ENCODE data around the gene LRFN4. TPM values are rescaled to one million over a fixed set of nuclear protein-coding genes. Genes with fewer than 3 reads are reported as not detected.

Gene LRFN4
- total RNA-seq, 4 donors from 2014 or later, result 8.7 to 21.9 (median 13.1) TPM

DNA sequence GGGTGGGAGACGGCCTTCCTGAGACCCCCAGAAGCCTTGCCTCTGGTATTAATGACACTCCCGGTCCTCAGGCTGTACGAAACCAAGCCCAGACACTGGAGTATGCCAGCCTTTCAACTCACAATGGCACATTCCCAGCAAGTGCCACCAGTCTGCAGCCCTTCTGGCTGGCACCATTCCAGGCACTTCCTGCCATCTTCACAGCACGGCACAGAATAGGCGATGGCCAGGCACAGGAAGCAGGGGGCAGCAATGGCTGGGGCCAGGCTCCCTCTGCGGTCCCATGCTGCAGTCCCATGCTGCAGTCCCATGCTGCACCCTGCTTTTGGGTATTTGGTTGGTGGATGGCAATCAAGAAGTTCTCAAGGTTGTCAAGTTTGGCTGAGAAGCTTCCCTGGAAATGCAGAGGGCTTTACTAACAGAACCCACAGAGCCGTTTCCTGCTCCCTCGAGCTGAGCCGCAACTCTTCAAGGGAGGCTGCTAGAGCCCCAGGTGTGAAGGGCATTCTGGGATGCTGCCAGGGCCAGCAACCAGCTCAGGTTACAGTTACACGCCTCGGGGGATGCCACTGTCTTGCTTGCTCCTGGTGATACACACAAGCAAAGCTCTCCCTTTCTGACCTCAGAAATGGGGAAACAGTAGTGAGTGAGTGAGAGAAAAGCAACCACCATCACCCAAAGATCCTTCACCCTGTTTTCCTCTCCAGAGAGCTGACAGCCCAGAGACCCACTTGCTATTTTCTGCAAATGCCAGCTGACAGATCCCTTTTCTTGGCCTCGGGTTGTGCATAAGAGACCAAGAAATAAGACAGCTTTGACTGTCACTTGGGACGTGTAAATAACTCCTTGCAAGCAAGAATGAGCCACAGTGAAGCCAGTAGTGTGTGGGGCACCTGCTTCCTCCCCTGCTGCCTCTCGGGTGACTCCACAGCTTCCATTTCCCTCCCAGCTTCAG, 23.9 kb downstream of the LRFN4 start:
- Histone ChIP-seq H3K27me3 (no peaks in the 10 kb centered on the region), H3K4me1 (peaks cover 0 to 43% (median 33%) of the 10 kb centered on the region in 4 donors), H3K27ac (replicated peaks in 1 of 4) (no peak overlapping the region), H3K4me3 (no peak overlapping the region), H3K36me3 (no peaks in the 10 kb centered on the region), H3K9me3 (no peaks in the 10 kb centered on the region)
- intact Hi-C loops (cut with DNase I), result no loop called here
- WGBS, result 80% methylated on average over 8 of the region's 14 CpGs
- no peak for DNase-seq (ENCODE audit: extremely low spot score)
- TF ChIP-seq, protein P1, sequence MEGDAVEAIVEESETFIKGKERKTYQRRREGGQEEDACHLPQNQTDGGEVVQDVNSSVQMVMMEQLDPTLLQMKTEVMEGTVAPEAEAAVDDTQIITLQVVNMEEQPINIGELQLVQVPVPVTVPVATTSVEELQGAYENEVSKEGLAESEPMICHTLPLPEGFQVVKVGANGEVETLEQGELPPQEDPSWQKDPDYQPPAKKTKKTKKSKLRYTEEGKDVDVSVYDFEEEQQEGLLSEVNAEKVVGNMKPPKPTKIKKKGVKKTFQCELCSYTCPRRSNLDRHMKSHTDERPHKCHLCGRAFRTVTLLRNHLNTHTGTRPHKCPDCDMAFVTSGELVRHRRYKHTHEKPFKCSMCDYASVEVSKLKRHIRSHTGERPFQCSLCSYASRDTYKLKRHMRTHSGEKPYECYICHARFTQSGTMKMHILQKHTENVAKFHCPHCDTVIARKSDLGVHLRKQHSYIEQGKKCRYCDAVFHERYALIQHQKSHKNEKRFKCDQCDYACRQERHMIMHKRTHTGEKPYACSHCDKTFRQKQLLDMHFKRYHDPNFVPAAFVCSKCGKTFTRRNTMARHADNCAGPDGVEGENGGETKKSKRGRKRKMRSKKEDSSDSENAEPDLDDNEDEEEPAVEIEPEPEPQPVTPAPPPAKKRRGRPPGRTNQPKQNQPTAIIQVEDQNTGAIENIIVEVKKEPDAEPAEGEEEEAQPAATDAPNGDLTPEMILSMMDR (IDR thresholded peaks at IDR 0.05), result no peak
- TF ChIP-seq EP300 (IDR thresholded peaks at IDR 0.05) (no peak), POLR2A (IDR thresholded peaks at IDR 0.05; ENCODE audit: low read depth) (no peak), POLR2AphosphoS5 (IDR thresholded peaks at IDR 0.05) (no peak)

DNA sequence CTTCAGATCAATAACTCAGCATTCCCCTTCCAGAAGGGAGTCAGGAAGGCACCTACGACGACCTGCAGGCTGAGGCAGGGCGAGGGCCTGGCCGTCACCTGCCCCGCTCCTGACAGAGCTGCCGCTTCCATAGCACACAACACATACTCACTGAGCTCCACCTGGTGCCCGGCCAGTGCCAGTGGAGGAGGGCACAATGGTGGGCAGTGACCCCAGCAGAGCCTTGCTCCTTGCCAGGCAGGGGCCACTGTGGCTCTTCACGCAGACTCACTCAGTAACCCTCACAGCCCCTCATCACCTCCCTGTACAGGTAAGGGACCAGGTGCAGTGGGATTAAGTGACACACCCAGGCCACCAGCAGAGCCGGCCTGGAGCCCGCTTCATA, 24.6 kb downstream of the LRFN4 start:
- no peaks in the 10 kb centered on the region for H3K27me3 ChIP-seq
- DNase-seq (ENCODE audit: extremely low spot score), result no peak
- H3K4me1 ChIP-seq, result peaks cover 0 to 43% (median 33%) of the 10 kb centered on the region in 4 donors
- no peak overlapping the region for H3K27ac ChIP-seq (replicated peaks in 1 of 4)
- 100% methylated on average over 3 of the region's 10 CpGs for WGBS
- H3K36me3 ChIP-seq, result no peaks in the 10 kb centered on the region
- TF ChIP-seq EP300 (IDR thresholded peaks at IDR 0.05), result no peak
- TF ChIP-seq, protein P1 (IDR thresholded peaks at IDR 0.05), result no peak
- TF ChIP-seq POLR2AphosphoS5 (IDR thresholded peaks at IDR 0.05), result no peak
- TF ChIP-seq POLR2A (IDR thresholded peaks at IDR 0.05; ENCODE audit: low read depth), result no peak
- no peaks in the 10 kb centered on the region for H3K9me3 ChIP-seq
- intact Hi-C loops (cut with DNase I), result no loop called here
- H3K4me3 ChIP-seq, result no peak overlapping the region

DNA sequence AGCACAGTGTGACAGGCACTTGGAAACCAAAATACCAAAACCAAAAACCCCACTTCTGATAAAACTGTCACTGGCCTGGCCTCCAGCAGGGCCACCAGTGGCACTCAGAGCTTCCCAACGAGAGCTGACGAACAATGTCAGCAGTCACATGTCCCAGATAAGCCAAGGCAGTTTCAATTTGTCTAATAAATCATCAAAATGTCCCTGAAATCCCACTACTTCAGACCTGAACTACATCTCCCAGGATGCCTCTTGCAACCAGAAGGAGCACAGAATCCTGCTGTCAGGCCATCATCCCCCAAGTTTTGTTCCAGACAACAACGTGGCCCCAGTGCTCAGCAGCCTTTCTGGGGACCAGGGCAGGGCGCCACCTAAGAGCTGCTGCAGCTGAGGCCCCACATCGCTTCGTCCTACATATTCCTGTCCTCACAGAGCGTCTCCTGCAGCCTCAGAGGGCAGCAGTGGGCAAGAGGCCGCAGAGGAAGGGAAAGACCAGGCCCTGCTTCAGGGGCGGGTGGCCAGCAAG, 25.1 kb downstream of the LRFN4 start:
- H3K27ac ChIP-seq (replicated peaks in 1 of 4), result peak overlapping the region; percentile 33 to 69 (median 60)
- peaks cover 0 to 43% (median 33%) of the 10 kb centered on the region in 4 donors for H3K4me1 ChIP-seq
- H3K36me3 ChIP-seq, result no peaks in the 10 kb centered on the region
- TF ChIP-seq POLR2AphosphoS5 (IDR thresholded peaks at IDR 0.05) (no peak), EP300 (IDR thresholded peaks at IDR 0.05) (no peak)
- no peaks in the 10 kb centered on the region for H3K27me3 ChIP-seq
- H3K4me3 ChIP-seq, result peak overlapping the region in 2 of 4 donors; percentile 33 to 39
- 88% methylated on average over 3 of the region's 9 CpGs for WGBS
- no peaks in the 10 kb centered on the region for H3K9me3 ChIP-seq
- intact Hi-C loops (cut with DNase I), result loop anchor here (2.0 kb wide), 1 partner anchor 187 kb away; no protein-coding TSS in a partner anchor
- DNase-seq (ENCODE audit: extremely low spot score), result no peak

DNA sequence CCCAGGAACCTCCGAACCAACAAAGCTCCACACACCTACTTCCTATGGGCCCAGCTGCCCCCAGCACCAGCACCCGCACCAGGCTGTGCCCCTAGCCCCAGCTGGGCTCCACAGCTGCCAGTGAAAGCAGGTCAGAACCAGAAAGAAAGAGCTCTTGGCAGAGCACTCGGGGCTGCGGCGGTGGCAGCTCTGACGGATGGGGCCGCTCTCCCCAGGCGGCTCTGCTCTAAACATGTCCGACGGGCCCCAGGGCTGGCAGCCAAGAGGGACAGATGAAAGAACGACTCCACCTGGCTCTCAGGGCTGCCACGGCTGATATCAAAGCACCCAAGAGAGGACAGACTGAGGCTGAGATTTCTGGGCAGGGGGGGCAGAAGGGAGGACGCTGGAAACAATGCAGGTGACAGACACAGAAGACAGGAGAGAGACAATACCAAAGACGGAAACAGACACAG, 25.7 kb downstream of the LRFN4 start:
- Histone ChIP-seq H3K4me1 (peaks cover 0 to 43% (median 33%) of the 10 kb centered on the region in 4 donors), H3K27ac (replicated peaks in 1 of 4) (peak overlapping the region; percentile 33 to 69 (median 60)), H3K9me3 (no peaks in the 10 kb centered on the region), H3K36me3 (no peaks in the 10 kb centered on the region), H3K27me3 (no peaks in the 10 kb centered on the region), H3K4me3 (peak overlapping the region; percentile 33 to 48 (median 42))
- WGBS, result 47% methylated on average over 10 of the region's 14 CpGs
- intact Hi-C loops (cut with DNase I), result loop anchor here (2.0 kb wide), 1 partner anchor 188 kb away; no protein-coding TSS in a partner anchor
- DNase-seq (ENCODE audit: extremely low spot score), result no peak
- TF ChIP-seq POLR2A (IDR thresholded peaks at IDR 0.05; ENCODE audit: low read depth), result no peak
- TF ChIP-seq, protein P1 (IDR thresholded peaks at IDR 0.05), result no peak
